ENCODE results near the gene PRDM12. TPM values are rescaled to one million over a fixed set of nuclear protein-coding genes. Genes with fewer than 3 reads are reported as not detected.

Gene PRDM12
- total RNA-seq, 2 experiments from 2014 or later: not detected

DNA sequence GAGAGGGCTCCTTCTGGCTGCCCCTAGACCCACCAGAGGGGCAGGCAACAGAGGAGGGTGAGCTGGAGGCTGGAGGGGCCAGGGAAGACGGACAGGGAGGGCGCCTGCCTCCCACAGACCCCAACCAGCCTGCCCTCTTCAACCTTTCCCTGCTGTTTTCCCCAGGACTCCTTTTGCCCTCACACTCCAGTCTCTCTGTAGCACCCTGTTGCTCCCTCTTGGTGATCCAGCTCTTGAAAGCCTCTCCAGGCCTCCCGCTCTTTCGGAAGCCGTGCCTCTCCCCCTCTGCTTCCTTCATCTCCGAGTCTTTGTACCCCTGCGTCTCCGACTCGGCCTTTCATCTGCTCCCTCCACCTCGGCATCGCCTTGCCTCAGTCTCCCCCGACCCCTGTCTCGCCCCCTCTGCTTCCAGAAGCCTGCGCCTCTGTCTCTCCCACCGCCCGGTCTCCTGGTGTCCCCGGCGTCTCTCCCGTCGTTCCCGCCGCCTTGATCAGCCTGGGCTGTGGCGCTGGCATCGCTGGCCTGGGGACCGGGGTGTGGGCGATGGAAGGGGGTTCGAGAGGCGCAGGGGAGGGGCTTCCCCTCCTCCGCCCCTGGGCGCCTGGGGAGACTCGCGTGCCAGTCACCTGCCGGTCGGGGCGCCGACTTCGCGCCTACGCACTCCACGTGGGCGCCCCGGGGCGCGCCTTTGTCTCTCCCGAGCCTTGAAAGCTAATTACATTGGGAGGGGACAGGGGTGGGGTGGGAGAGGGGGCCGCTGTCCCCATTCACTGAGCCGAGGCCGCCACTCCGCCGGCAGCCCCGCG is 5.3 kb upstream of the PRDM12 start:
- peaks cover 10% of the 10 kb centered on the region for H3K4me1 Mint-ChIP-seq
- H3K9me3 Mint-ChIP-seq: no peaks in the 10 kb centered on the region
- H3K27ac Mint-ChIP-seq: no peak overlapping the region
- H3K4me3 Mint-ChIP-seq: no peak overlapping the region
- peaks cover 79% of the 10 kb centered on the region for H3K27me3 Mint-ChIP-seq
- no peak for DNase-seq
- H3K36me3 Mint-ChIP-seq: no peaks in the 10 kb centered on the region

DNA sequence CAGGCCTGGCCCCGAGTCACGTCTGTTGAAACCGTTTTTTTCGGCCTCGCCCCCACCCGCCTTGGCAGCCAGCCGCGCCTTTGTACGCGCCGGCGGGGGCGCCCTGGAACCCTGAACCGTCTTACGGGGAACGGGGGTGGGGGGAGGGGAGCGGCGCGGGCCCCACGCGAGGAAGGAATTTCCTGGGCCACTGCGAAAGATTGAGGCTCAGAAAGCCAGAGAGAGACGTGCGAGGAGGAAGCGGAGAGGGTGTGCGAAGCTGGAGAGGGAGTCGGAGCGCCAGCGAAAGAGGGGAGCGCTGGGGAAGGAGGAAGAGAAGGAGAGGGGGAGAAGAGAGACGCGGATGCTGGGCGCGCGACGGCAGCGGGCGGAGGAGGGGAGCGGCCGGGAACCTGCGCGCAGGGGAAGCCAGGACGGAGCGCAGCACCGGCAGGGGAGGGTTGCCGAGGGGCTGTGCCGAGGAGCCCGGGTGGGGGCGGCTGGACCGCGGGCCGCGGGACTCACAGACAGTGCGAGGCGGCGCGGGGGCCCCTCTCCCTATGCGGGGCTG is 4.6 kb upstream of the PRDM12 start:
- peaks cover 86% of the 10 kb centered on the region for H3K27me3 Mint-ChIP-seq
- no peak overlapping the region for H3K27ac Mint-ChIP-seq
- H3K9me3 Mint-ChIP-seq: no peaks in the 10 kb centered on the region
- H3K36me3 Mint-ChIP-seq: no peaks in the 10 kb centered on the region
- no peak for DNase-seq
- peak overlapping the region; percentile 48 for H3K4me3 Mint-ChIP-seq
- peaks cover 10% of the 10 kb centered on the region for H3K4me1 Mint-ChIP-seq

DNA sequence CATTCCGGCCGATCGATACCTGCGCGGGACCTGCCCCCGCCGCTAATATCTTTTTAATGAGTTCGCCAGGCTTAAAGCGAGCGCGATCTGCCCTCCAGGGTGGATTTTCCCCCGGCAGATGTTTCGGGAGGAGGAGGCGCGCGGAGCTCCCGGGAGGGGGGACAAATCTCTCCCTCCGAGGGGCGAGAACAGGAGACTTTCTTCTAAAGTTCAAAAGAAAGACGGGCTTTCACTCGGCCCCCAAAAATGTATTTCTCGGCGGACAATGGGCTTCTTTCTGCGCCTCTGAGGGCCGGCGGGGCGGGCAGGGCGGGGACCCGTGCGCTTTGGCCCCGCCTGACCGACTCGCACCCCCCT is 4.1 kb upstream of the PRDM12 start:
- H3K9me3 Mint-ChIP-seq: no peaks in the 10 kb centered on the region
- H3K27me3 Mint-ChIP-seq: peaks cover 91% of the 10 kb centered on the region
- H3K4me3 Mint-ChIP-seq: no peak overlapping the region
- H3K4me1 Mint-ChIP-seq: peaks cover 11% of the 10 kb centered on the region
- no peak overlapping the region for H3K27ac Mint-ChIP-seq
- H3K36me3 Mint-ChIP-seq: no peaks in the 10 kb centered on the region
- DNase-seq: no peak

DNA sequence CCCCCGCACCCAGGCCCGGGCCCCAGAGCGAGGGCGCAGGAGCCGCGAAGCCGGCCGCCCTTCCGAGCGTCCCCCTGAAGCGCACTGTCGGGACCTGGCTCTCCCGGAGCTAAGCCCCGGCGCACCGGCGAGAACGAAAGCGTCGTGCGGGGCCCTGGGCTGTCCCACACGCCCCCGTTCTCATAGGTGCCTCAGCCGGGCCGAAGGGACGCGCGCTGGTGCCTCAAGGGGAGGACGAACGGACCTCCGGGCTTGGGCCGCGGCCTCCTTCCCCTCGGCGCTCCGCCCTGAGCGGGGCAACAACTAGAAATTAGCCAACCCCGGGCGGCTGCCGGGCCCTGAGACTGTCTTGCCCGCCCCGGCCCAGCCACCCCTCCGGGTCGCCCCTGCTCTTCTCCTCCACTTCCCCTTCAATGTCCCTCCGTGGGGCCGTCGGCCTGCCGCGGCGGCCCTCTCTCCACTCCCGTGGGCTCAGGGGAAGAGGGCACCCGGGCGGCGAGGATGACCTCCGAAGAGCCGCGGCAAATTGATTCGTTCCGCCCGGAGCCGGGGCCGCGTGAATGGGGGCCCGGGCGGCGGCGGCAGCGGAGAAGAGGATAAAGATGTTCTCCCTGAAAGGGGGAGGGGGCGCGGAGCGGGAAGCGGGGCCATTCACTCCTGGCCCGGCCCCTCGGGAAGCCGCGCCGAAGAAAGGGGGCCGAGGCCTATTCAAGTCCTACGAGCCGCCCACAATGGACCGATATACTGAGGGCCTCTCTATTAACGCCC is 3.5 kb upstream of the PRDM12 start:
- H3K4me3 Mint-ChIP-seq: peak overlapping the region; percentile 37
- peaks cover 94% of the 10 kb centered on the region for H3K27me3 Mint-ChIP-seq
- H3K27ac Mint-ChIP-seq: no peak overlapping the region
- DNase-seq: no peak
- H3K9me3 Mint-ChIP-seq: no peaks in the 10 kb centered on the region
- H3K4me1 Mint-ChIP-seq: peaks cover 14% of the 10 kb centered on the region
- no peaks in the 10 kb centered on the region for H3K36me3 Mint-ChIP-seq

DNA sequence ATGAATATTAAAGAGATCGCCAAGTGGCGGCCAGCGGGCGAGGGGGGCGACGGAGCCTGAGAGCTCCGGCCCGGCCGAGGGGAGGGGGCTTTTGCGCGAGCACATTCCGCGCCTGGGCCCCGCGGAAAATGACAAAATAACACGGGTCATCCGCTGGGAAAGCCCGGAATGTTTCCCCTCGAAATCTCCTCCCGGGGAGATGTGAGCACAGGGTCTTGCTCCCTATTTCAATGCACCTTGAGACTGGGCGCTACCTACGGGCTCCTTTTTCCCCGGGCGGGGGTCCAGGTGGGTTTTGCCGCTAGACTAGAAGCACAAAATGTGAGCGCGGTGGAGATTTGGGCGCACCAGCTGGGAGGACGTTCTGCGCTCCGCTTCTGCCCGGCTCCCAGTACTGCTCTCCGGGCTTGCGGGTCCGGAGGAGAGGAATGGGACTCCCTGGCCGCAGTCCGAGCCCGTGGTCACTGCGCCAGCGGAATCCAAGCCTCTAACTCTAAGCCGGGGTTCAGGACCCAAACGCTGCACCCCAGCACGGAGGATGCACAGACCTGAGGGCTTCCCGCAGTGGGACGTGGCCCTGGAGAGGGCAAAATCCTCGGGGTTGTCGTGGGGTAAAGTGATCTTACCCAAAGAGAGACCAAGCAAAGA is 2.8 kb upstream of the PRDM12 start:
- DNase-seq: no peak
- peaks cover 95% of the 10 kb centered on the region for H3K27me3 Mint-ChIP-seq
- H3K4me1 Mint-ChIP-seq: peaks cover 14% of the 10 kb centered on the region
- H3K9me3 Mint-ChIP-seq: no peaks in the 10 kb centered on the region
- no peak overlapping the region for H3K27ac Mint-ChIP-seq
- H3K36me3 Mint-ChIP-seq: no peaks in the 10 kb centered on the region
- H3K4me3 Mint-ChIP-seq: no peak overlapping the region

DNA sequence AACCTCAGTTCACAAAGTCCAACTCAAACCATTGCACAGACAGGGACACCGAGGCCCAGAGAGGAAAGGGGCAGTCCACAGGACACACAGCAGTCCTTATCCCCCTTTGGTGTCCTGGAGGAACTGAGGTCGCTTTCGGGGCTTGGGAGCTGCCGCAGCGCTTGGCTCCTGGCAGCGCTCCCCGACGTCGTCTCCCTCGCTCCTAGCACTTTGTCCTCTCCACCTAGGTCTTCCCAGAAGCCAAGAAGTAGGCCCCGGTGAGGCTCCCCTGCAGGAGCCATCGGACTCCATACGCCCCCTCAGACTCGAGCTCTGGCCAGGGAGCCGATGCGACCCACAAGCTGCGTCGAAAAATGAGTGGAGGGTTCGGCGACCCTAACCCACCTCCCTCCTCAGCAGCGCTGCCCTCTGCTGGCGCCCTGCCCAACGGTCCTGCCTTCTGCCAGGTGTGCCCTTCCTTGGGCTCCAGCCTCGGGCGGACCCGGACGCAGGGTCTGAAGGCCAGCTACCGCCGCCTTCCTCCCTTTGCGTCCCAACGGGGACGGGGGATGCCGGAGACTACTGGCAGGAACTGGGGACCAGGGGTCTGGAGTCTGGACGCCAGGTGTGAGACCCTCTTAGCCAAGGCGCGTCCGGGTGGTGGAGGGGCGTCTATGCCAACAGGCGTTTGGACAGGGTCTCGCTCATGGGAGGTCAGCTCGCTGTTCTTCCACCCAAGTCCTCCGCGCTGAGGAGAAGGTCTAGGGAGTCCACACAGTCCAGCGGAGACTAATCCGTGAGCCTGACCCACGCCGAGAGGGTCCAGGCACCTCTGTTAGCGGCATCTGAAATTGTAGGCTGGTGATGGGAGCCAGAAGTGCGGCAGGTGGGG is 2.1 kb upstream of the PRDM12 start:
- Mint-ChIP-seq H3K27ac (no peak overlapping the region), H3K36me3 (no peaks in the 10 kb centered on the region), H3K9me3 (no peaks in the 10 kb centered on the region), H3K4me3 (peak overlapping the region; percentile 15), H3K4me1 (peaks cover 14% of the 10 kb centered on the region), H3K27me3 (peaks cover 95% of the 10 kb centered on the region)
- DNase-seq: no peak

DNA sequence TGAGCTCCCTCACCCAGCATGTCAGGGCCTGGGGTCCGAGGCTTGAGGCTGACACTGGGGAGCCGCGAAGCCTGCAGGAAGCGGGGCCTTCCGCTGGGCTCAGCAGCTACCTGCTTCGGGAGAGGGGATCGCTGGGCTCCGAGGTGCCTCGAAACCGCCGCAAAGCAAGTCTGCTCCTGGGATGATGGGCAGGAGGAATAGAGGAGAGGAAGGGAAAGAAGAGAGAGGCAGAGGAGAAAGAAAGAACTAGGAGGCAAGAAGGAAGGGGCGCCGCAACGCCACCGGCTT is 1.5 kb upstream of the PRDM12 start:
- H3K36me3 Mint-ChIP-seq: no peaks in the 10 kb centered on the region
- no peak for DNase-seq
- no peaks in the 10 kb centered on the region for H3K9me3 Mint-ChIP-seq
- peak overlapping the region; percentile 15 for H3K4me3 Mint-ChIP-seq
- H3K27me3 Mint-ChIP-seq: peaks cover 93% of the 10 kb centered on the region
- H3K4me1 Mint-ChIP-seq: peaks cover 14% of the 10 kb centered on the region
- no peak overlapping the region for H3K27ac Mint-ChIP-seq

DNA sequence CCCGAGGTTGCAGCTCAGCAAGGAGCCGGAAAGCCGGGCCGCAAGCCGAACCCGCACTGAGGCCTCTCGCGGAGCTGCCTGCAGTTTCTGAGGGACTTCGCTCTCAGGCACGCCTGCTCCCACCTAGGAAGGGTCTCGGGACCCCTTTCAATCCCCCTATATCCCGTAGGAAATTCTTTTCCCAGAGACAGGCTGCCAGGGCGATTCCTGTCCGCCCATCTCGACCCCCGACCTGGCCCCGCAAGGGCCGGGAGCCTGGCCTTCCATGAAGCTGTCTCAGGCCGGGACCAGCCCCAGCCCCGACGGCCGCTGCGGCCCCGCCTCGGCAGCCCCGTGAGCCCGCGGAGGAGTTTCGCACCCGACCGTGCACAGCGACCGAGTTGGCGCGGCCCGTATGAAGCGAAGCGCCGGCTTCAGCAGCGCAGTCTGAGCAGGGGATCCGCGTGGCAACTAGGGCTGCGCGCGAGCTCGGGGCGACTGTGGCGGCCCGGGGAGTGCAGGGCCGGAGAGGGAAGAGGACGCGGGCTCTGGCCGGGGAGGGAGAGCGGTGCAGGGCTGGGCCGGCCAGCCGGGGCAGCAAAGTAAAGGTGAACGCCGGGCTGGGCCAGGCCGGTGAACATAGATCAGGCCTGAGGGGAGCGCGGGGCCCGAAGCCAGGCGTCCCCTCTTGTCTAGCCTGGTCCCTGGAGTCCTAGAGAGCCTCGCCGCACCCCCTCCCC is 977 bp upstream of the PRDM12 start:
- H3K9me3 Mint-ChIP-seq: no peaks in the 10 kb centered on the region
- DNase-seq: no peak
- H3K36me3 Mint-ChIP-seq: no peaks in the 10 kb centered on the region
- no peak overlapping the region for H3K27ac Mint-ChIP-seq
- H3K27me3 Mint-ChIP-seq: peaks cover 93% of the 10 kb centered on the region
- no peak overlapping the region for H3K4me3 Mint-ChIP-seq
- peaks cover 14% of the 10 kb centered on the region for H3K4me1 Mint-ChIP-seq

DNA sequence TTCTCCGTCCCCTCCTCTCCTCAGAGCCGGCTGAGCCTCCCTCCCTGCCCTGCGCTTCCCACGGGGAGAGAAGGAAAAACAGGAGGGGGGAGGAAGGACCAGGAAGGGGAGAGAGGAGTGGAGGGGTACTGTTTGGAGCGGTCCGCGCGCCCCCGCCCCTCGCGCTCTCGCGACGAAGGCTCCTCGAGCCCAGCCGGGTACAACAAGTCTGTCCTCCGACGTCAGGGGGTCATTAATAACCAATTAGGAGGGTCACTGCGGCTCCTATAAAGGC is 480 bp upstream of the PRDM12 start:
- H3K4me3 Mint-ChIP-seq: no peak overlapping the region
- H3K27ac Mint-ChIP-seq: no peak overlapping the region
- peaks cover 14% of the 10 kb centered on the region for H3K4me1 Mint-ChIP-seq
- no peaks in the 10 kb centered on the region for H3K36me3 Mint-ChIP-seq
- no peaks in the 10 kb centered on the region for H3K9me3 Mint-ChIP-seq
- no peak for DNase-seq
- peaks cover 93% of the 10 kb centered on the region for H3K27me3 Mint-ChIP-seq

DNA sequence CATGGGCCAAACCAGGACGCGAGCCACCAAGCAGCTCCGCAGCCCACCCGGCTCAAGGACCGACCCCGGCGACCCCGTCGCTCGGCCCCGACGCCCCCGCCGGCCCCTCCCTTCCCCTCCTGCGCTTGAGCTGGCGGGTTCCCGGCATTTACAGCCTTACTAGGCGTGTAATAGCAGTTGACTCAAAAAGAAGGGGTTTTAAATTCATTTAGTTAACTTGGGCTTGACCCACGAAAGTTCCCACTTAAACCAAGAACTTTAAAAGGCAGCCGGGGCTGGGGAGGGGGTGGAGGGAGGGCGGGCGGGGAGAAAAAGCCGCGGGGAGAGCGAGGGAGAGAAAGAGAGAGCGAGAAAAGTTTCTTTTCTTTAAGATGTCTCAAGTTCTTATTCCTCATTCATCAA is 636 bp downstream of the PRDM12 start:
- H3K27ac Mint-ChIP-seq: no peak overlapping the region
- H3K9me3 Mint-ChIP-seq: no peaks in the 10 kb centered on the region
- H3K36me3 Mint-ChIP-seq: no peaks in the 10 kb centered on the region
- no peak for DNase-seq
- H3K4me1 Mint-ChIP-seq: peaks cover 12% of the 10 kb centered on the region
- peaks cover 84% of the 10 kb centered on the region for H3K27me3 Mint-ChIP-seq
- H3K4me3 Mint-ChIP-seq: peak overlapping the region; percentile 48

DNA sequence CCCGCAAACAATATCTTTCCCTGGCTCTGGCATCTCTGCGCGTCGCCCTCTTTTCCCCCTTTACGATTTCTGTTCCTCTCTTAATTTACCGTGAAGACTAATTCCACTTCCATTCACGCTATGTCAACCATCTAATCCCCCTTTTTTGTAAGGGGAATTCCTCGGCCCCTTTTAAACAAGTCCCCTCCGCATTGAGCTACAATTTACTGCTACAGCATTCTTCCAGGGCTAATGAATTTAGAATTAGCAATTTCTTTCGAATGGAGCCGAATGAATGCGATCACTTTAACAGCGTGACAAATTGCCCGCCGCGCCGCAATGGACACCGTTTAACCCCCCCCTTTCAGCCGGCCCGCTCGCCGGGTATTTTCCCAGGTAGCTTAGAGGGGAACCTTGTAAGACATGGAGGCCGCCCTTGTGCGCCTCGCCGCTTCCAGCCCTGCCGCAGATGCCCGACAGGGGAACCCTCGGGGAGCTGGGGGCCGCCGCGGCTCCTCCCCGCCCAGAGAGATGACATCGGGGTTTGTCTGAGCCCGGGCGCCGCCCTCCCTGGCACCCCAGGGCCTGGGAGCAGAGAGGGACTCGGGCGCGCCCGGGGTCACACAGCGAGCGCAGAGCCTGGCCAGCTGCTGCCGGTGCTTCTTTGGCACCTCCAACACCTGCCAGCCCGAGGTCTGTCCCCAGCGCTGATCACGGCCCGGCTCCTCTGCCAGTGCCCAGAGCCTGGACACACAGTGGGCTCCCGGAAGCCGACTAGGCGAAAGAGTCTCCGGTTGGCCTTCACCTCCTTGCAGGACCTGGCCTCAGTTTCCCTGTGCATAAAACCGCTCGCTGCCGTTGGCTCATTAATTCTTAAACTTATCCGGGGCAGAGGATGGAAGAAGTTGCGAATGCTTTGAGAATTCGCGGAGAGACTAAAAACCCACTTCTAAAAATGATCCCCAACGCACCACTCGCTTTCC is 1.3 kb downstream of the PRDM12 start:
- H3K9me3 Mint-ChIP-seq: no peaks in the 10 kb centered on the region
- H3K27ac Mint-ChIP-seq: no peak overlapping the region
- no peaks in the 10 kb centered on the region for H3K36me3 Mint-ChIP-seq
- DNase-seq: no peak
- peaks cover 80% of the 10 kb centered on the region for H3K27me3 Mint-ChIP-seq
- peak overlapping the region; percentile 48 for H3K4me3 Mint-ChIP-seq
- peaks cover 12% of the 10 kb centered on the region for H3K4me1 Mint-ChIP-seq

DNA sequence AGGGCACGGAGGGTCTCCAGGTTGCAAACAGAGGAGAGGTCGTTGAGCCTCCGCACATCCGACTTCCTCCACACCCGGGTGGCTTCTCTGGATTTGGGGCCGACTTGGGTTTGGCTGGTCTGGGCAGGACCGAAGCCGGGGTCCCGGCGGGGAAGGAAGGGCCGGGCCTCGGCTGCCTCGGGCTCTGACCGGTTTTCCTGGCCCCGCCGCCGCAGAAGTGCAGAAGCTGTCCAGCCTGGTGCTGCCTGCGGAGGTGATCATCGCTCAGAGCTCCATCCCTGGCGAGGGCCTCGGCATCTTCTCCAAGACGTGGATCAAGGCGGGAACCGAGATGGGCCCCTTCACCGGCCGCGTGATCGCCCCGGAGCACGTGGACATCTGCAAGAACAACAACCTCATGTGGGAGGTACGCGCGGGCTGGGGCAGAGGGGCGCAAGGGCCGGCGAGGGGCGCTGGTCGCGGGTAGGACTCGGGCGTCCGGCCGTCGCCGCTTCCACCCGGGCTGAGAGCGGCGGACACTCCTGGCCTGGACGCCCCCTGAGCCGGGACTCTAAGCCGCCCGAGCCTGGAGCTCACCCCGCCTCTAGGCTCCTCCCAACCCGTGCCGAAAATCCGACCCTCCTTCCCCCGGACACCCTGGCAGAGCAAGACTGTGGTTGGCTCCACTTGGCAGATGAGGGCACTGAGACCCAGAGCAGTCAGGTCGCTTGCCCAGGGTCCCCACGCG is 2.2 kb downstream of the PRDM12 start:
- Mint-ChIP-seq H3K4me1 (peaks cover 12% of the 10 kb centered on the region), H3K27ac (no peak overlapping the region), H3K27me3 (peaks cover 73% of the 10 kb centered on the region), H3K36me3 (no peaks in the 10 kb centered on the region), H3K4me3 (no peak overlapping the region), H3K9me3 (no peaks in the 10 kb centered on the region)
- no peak for DNase-seq

DNA sequence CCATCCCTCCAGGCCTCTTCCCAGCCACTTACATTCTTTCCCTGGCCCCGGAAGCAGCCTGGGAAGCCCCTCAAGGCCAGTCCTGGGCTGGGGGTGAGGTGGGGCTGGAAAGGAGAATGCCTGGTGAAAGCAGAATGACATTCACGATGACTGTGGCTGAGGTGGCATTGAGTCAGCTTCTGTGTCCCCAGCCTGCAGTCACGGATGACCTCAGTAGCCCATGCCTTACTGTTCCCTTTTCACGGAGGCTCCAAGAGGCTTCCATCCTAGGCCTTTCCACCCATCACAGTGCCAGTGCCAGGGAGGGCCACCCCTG is 2.7 kb downstream of the PRDM12 start:
- no peaks in the 10 kb centered on the region for H3K36me3 Mint-ChIP-seq
- peaks cover 9% of the 10 kb centered on the region for H3K4me1 Mint-ChIP-seq
- H3K27me3 Mint-ChIP-seq: peaks cover 68% of the 10 kb centered on the region
- no peak for DNase-seq
- H3K27ac Mint-ChIP-seq: no peak overlapping the region
- no peaks in the 10 kb centered on the region for H3K9me3 Mint-ChIP-seq
- H3K4me3 Mint-ChIP-seq: no peak overlapping the region
